ENCODE measurements around the gene IDH3B. TPM values are rescaled to one million over a fixed set of nuclear protein-coding genes. Genes with fewer than 3 reads are reported as not detected.

IDH3B gene
- total RNA-seq, 2 experiments from 2014 or later: 109 to 114 TPM

- intact Hi-C loops (cut with micrococcal nuclease): no loop called here
- DNase-seq (no peak), ATAC-seq (no peak)
- Mint-ChIP-seq H3K27me3 (no peaks in the 10 kb centered on the region), H3K4me1 (ENCODE audit: low read depth) (peaks cover 3% of the 10 kb centered on the region), H3K27ac (no peak overlapping the region), H3K9me3 (no peaks in the 10 kb centered on the region), H3K36me3 (ENCODE audit: low read depth) (no peaks in the 10 kb centered on the region), H3K4me3 (no peak overlapping the region)
- POLR2A ChIA-PET: interaction anchor here (1.1 kb wide), 1 partner anchor 19 kb away, joined by 3 read pairs; no protein-coding TSS in a partner anchor
- no peak for TF ChIP-seq CTCF (IDR thresholded peaks at IDR 0.05)
- CTCF ChIA-PET: interaction anchor here (1.8 to 3.4 kb wide), 3 partner anchors 20 to 45 kb away, joined by 5 to 19 read pairs (median 5); no protein-coding TSS in a partner anchor
These were observed 44.0 kb upstream of the IDH3B start for GRCh38 chr20:2708073-2708415.

- ATAC-seq (no peak), DNase-seq (no peak)
- no peak overlapping the region for H3K4me3 Mint-ChIP-seq
- H3K27me3 Mint-ChIP-seq: no peaks in the 10 kb centered on the region
- POLR2A ChIA-PET: no interaction called here
- no peaks in the 10 kb centered on the region for H3K9me3 Mint-ChIP-seq
- H3K36me3 Mint-ChIP-seq (ENCODE audit: low read depth): no peaks in the 10 kb centered on the region
- no peak overlapping the region for H3K27ac Mint-ChIP-seq
- H3K4me1 Mint-ChIP-seq (ENCODE audit: low read depth): peaks cover 3% of the 10 kb centered on the region
- CTCF ChIA-PET: interaction anchor here (1.6 to 3.4 kb wide), 3 partner anchors 20 to 44 kb away, joined by 4 to 19 read pairs (median 5); no protein-coding TSS in a partner anchor
- intact Hi-C loops (cut with micrococcal nuclease): no loop called here
- TF ChIP-seq CTCF (IDR thresholded peaks at IDR 0.05): no peak
These were observed 43.5 kb upstream of the IDH3B start for GRCh38 chr20:2707353-2708072.

GRCh38 chr20:2706688-2707352, 42.8 kb upstream of the IDH3B start:
- no peak for DNase-seq
- no peak overlapping the region for H3K27ac Mint-ChIP-seq
- peaks cover 3% of the 10 kb centered on the region for H3K4me1 Mint-ChIP-seq (ENCODE audit: low read depth)
- peak; percentile 64 for ATAC-seq
- TF ChIP-seq CTCF (IDR thresholded peaks at IDR 0.05): no peak
- no peak overlapping the region for H3K4me3 Mint-ChIP-seq
- H3K36me3 Mint-ChIP-seq (ENCODE audit: low read depth): no peaks in the 10 kb centered on the region
- intact Hi-C loops (cut with micrococcal nuclease): no loop called here
- H3K9me3 Mint-ChIP-seq: no peaks in the 10 kb centered on the region
- no peaks in the 10 kb centered on the region for H3K27me3 Mint-ChIP-seq
- ChIA-PET POLR2A (no interaction called here), CTCF (interaction anchor here (1.6 to 3.4 kb wide), 2 partner anchors 36 to 45 kb away, joined by 4 to 19 read pairs; no protein-coding TSS in a partner anchor)

- Mint-ChIP-seq H3K4me1 (ENCODE audit: low read depth) (peaks cover 3% of the 10 kb centered on the region), H3K27me3 (no peaks in the 10 kb centered on the region), H3K4me3 (no peak overlapping the region), H3K27ac (no peak overlapping the region), H3K9me3 (no peaks in the 10 kb centered on the region), H3K36me3 (ENCODE audit: low read depth) (no peaks in the 10 kb centered on the region)
- POLR2A ChIA-PET: no interaction called here
- TF ChIP-seq CTCF (IDR thresholded peaks at IDR 0.05): no peak
- ATAC-seq: no peak
- DNase-seq: no peak
- intact Hi-C loops (cut with micrococcal nuclease): no loop called here
- CTCF ChIA-PET: interaction anchor here (0.5 to 3.4 kb wide), 3 partner anchors 9 to 46 kb away, joined by 3 to 19 read pairs (median 4); no protein-coding TSS in a partner anchor
These were observed 42.1 kb upstream of the IDH3B start for GRCh38 chr20:2705931-2706645.

Data from activated CD8-positive, alpha-beta T cell treated with anti-CD3 and anti-CD28 coated beads for 36 hours (primary cell).